ENCODE data around the gene ANKRD10.

The ANKRD10 gene

DNA sequence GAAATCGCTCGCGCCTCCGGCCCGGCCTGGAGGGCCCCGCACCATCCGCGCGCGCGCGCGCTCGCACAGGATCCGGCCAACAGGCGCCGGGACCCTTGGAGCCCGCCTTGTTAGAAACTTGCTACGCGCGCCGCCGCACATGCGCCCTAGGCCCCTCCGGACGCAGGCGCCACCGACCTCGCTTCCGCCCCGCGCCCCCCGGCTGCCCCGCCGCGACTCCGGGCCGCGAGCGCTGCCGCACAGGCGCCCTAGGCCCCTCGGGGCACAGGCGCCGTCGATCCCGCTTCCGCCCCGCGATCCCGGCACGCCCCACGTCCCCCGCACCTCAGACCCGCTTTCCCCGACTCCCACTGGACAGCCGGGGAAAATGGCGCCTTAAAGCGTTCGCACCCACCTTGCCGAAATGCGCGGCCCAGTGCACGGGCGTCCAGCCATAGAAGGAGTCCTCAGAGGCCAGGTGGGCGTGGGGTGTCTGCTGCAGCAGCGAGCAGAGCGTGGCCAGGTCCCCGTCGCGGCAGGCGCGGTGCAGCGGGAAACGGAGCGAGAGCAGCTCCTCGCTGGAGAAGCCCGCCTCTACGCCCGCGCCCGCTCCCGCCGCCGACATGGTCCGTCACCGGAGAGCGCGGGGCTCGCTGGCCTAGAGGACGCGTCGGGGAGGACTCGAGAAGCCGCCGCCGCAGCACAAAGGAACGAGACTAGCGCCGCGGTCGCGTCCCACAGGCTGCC, 375 bp downstream of the ANKRD10 start (continued):
- peak; percentile 74 for TF ChIP-seq ZFP37 (tag by site-specific recombination; IDR thresholded peaks at IDR 0.05)
- no peak for TF ChIP-seq REPIN1 (tag by site-specific recombination; IDR thresholded peaks at IDR 0.05; ENCODE audit: low read depth)
- 0 out of 2 replicates have a peak, but pooled peaks have one; percentile 45 for TF ChIP-seq ZNF24 (tag by site-specific recombination; IDR thresholded peaks at IDR 0.05)
- TF ChIP-seq, protein P1, sequence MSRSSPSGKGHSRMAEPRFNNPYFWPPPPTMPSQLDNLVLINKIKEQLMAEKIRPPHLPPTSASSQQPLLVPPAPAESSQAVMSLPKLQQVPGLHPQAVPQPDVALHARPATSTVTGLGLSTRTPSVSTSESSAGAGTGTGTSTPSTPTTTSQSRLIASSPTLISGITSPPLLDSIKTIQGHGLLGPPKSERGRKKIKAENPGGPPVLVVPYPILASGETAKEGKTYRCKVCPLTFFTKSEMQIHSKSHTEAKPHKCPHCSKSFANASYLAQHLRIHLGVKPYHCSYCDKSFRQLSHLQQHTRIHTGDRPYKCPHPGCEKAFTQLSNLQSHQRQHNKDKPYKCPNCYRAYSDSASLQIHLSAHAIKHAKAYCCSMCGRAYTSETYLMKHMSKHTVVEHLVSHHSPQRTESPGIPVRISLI (tag by site-specific recombination; IDR thresholded peaks at IDR 0.05) = no peak
- no peak for TF ChIP-seq SP3 (tag by site-specific recombination; IDR thresholded peaks at IDR 0.05)
- TF ChIP-seq KLF8 (tag by site-specific recombination; IDR thresholded peaks at IDR 0.05) = no peak; the same call in 1 of the 2 replicates
- peak; percentile 72 for TF ChIP-seq ZBTB8A (tag by site-specific recombination; IDR thresholded peaks at IDR 0.05)
- no peak for TF ChIP-seq ZNF558 (tag by site-specific recombination; IDR thresholded peaks at IDR 0.05)
- TF ChIP-seq, protein P2, sequence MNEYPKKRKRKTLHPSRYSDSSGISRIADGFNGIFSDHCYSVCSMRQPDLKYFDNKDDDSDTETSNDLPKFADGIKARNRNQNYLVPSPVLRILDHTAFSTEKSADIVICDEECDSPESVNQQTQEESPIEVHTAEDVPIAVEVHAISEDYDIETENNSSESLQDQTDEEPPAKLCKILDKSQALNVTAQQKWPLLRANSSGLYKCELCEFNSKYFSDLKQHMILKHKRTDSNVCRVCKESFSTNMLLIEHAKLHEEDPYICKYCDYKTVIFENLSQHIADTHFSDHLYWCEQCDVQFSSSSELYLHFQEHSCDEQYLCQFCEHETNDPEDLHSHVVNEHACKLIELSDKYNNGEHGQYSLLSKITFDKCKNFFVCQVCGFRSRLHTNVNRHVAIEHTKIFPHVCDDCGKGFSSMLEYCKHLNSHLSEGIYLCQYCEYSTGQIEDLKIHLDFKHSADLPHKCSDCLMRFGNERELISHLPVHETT (tag by site-specific recombination; IDR thresholded peaks at IDR 0.05) = 0 out of 2 replicates have a peak, but pooled peaks have one; percentile 30
- no peak for TF ChIP-seq ZNF585B (tag by site-specific recombination; IDR thresholded peaks at IDR 0.05)
- TF ChIP-seq FEZF1 (tag by site-specific recombination; IDR thresholded peaks at IDR 0.05) = no peak
- TF ChIP-seq ZNF426 (tag by site-specific recombination; IDR thresholded peaks at IDR 0.05) = no peak
- TF ChIP-seq, protein P3, sequence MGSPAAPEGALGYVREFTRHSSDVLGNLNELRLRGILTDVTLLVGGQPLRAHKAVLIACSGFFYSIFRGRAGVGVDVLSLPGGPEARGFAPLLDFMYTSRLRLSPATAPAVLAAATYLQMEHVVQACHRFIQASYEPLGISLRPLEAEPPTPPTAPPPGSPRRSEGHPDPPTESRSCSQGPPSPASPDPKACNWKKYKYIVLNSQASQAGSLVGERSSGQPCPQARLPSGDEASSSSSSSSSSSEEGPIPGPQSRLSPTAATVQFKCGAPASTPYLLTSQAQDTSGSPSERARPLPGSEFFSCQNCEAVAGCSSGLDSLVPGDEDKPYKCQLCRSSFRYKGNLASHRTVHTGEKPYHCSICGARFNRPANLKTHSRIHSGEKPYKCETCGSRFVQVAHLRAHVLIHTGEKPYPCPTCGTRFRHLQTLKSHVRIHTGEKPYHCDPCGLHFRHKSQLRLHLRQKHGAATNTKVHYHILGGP (tag by site-specific recombination; IDR thresholded peaks at IDR 0.05) = no peak
- no peak for TF ChIP-seq KLF7 (tag by site-specific recombination; IDR thresholded peaks at IDR 0.05; ENCODE audit: borderline replicate concordance)
- TF ChIP-seq ZNF664 (tag by site-specific recombination; IDR thresholded peaks at IDR 0.05) = no peak
- no peak for TF ChIP-seq HIC1 (tag by site-specific recombination; IDR thresholded peaks at IDR 0.05)
- TF ChIP-seq ZNF623 (tag by site-specific recombination; IDR thresholded peaks at IDR 0.05) = no peak
- TF ChIP-seq ZNF121 (tag by site-specific recombination; IDR thresholded peaks at IDR 0.05) = no peak
- no peak for TF ChIP-seq ZNF488 (tag by site-specific recombination; IDR thresholded peaks at IDR 0.05)
- TF ChIP-seq, protein P4, sequence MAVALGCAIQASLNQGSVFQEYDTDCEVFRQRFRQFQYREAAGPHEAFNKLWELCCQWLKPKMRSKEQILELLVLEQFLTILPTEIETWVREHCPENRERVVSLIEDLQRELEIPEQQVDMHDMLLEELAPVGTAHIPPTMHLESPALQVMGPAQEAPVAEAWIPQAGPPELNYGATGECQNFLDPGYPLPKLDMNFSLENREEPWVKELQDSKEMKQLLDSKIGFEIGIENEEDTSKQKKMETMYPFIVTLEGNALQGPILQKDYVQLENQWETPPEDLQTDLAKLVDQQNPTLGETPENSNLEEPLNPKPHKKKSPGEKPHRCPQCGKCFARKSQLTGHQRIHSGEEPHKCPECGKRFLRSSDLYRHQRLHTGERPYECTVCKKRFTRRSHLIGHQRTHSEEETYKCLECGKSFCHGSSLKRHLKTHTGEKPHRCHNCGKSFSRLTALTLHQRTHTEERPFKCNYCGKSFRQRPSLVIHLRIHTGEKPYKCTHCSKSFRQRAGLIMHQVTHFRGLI (tag by site-specific recombination; IDR thresholded peaks at IDR 0.05) = no peak
- TF ChIP-seq ZNF19 (tag by site-specific recombination; IDR thresholded peaks at IDR 0.05; ENCODE audit: low read depth) = no peak
- TF ChIP-seq, protein P5, sequence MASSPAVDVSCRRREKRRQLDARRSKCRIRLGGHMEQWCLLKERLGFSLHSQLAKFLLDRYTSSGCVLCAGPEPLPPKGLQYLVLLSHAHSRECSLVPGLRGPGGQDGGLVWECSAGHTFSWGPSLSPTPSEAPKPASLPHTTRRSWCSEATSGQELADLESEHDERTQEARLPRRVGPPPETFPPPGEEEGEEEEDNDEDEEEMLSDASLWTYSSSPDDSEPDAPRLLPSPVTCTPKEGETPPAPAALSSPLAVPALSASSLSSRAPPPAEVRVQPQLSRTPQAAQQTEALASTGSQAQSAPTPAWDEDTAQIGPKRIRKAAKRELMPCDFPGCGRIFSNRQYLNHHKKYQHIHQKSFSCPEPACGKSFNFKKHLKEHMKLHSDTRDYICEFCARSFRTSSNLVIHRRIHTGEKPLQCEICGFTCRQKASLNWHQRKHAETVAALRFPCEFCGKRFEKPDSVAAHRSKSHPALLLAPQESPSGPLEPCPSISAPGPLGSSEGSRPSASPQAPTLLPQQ (tag by site-specific recombination; IDR thresholded peaks at IDR 0.05) = peak; percentile 11; the same call in 1 of the 2 replicates
- TF ChIP-seq, protein P6, sequence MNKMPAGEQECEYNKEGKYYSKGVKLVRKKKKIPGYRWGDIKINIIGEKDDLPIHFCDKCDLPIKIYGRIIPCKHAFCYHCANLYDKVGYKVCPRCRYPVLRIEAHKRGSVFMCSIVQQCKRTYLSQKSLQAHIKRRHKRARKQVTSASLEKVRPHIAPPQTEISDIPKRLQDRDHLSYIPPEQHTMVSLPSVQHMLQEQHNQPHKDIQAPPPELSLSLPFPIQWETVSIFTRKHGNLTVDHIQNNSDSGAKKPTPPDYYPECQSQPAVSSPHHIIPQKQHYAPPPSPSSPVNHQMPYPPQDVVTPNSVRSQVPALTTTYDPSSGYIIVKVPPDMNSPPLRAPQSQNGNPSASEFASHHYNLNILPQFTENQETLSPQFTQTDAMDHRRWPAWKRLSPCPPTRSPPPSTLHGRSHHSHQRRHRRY (tag by site-specific recombination; IDR thresholded peaks at IDR 0.05) = no peak
- peak; percentile 54 for TF ChIP-seq ZNF629 (tag by site-specific recombination; IDR thresholded peaks at IDR 0.05)
- TF ChIP-seq ZNF311 (tag by site-specific recombination; IDR thresholded peaks at IDR 0.05; ENCODE audit: borderline replicate concordance) = no peak
- 0 out of 2 replicates have a peak, but pooled peaks have one; percentile 26 for TF ChIP-seq ZNF18 (tag by site-specific recombination; IDR thresholded peaks at IDR 0.05)
- TF ChIP-seq ZNF16 (tag by site-specific recombination; IDR thresholded peaks at IDR 0.05; ENCODE audit: low read depth) = no peak

Measured in HEK293 (cell line).